AG04449 (cell line): Measurements from ENCODE around the gene MATR3.

Experiments
- CTCF ChIA-PET: fragments of 350-600 bp; formaldehyde crosslinking; extraction: SDS; loops from one replicate; lab custom pipeline; 2021; ENCODE audit warnings: antibody characterized with exemption; lab: Yijun Ruan, JAX
- POLR2A ChIA-PET: fragments of 400-600, 350-600 bp; formaldehyde crosslinking; extraction: SDS; loops from one replicate; lab custom pipeline; 2020; ENCODE audit warnings: antibody characterized with exemption, inconsistent platforms; lab: Yijun Ruan, JAX
- DNase-seq: peaks from one replicate; pipeline ENCODE4 v3.0.0-alpha.2; 2010; ENCODE audit warnings: low read depth, low spot score
- H3K4me3 ChIP-seq: 2 replicates; pipeline ENCODE4 v1.5.1; 2011; ENCODE audit warnings: low read depth, mild to moderate bottlenecking, control low read depth, low read length
- CTCF ChIP-seq: IDR thresholded peaks from one replicate; pipeline ENCODE4 v1.5.1; 2011; ENCODE audit warnings: mild to moderate bottlenecking, moderate library complexity, low read length, control low read depth, inconsistent platforms; ENCODE audit not compliant: insufficient read depth; ENCODE audit errors: missing control alignments

The MATR3 gene

GRCh38 chr5:139283252-139284166 is 10.0 kb upstream of the MATR3 start:
- ChIA-PET POLR2A (interaction anchor here (1.6 kb wide), 1 partner anchor 9 kb away, joined by 3 read pairs; no protein-coding TSS in a partner anchor), CTCF (interaction anchor here (1.0 kb wide), 1 partner anchor 21 kb away, joined by 3 read pairs; no protein-coding TSS in a partner anchor)
- H3K4me3 ChIP-seq: no peak overlapping the region
- DNase-seq: no peak
- no peak for TF ChIP-seq CTCF

GRCh38 chr5:139284295-139284694 is 9.2 kb upstream of the MATR3 start:
- ChIA-PET CTCF (interaction anchor here (0.6 to 1.0 kb wide), 3 partner anchors 22 to 107 kb away, joined by 3 read pairs; no protein-coding TSS in a partner anchor), POLR2A (no interaction called here)
- TF ChIP-seq CTCF: no peak
- no peak for DNase-seq
- no peak overlapping the region for H3K4me3 ChIP-seq

GRCh38 chr5:139285651-139286392 is 7.7 kb upstream of the MATR3 start:
- no peak for DNase-seq
- TF ChIP-seq CTCF: no peak
- no peak overlapping the region for H3K4me3 ChIP-seq
- ChIA-PET POLR2A (no interaction called here), CTCF (interaction anchor here (1.6 kb wide), 1 partner anchor 9 kb away, joined by 5 read pairs; no protein-coding TSS in a partner anchor)

GRCh38 chr5:139287890-139288635 is 5.5 kb upstream of the MATR3 start:
- ChIA-PET POLR2A (no interaction called here), CTCF (interaction anchor here (1.0 to 1.4 kb wide), 2 partner anchors 12 to 134 kb away, joined by 3 to 4 read pairs; no protein-coding TSS in a partner anchor)
- H3K4me3 ChIP-seq: no peak overlapping the region
- DNase-seq: no peak
- no peak for TF ChIP-seq CTCF

GRCh38 chr5:139291051-139291450 is 2.5 kb upstream of the MATR3 start:
- ChIA-PET CTCF (no interaction called here), POLR2A (interaction anchor here (0.6 to 0.7 kb wide), 2 partner anchors 11 to 20 kb away, joined by 4 to 5 read pairs; no protein-coding TSS in a partner anchor)
- no peak overlapping the region for H3K4me3 ChIP-seq
- DNase-seq: no peak
- no peak for TF ChIP-seq CTCF
